Measurements from ENCODE around the gene SRP68. TPM values are rescaled to one million over a fixed set of nuclear protein-coding genes. Genes with fewer than 3 reads are reported as not detected.
A peak's percentile ranks its signal among the peaks of the same experiment; 100 is the strongest.

The SRP68 gene
- total and polyA plus RNA-seq, 2 of the 4 experiments (the other 2 are of a cell fraction) = 47.1 to 82.6 TPM

- peak overlapping the region; percentile 69; the same call in 1 of the 2 replicates for H2BK120ac ChIP-seq (ENCODE audit: low read depth, low read length)
- peak overlapping the region; percentile 99 for H4K5ac ChIP-seq (ENCODE audit: low read depth, low read length)
- BruUV-seq (replicated peaks) = no TSS peak
- intact Hi-C loops (cut with micrococcal nuclease) = no loop called here
- dilution Hi-C loops (cut with HindIII; ENCODE audit: low sequenced_read_pairs, unreplicated experiment) = no loop called here
- POLR2A ChIA-PET (ENCODE audit: unreplicated experiment) = interaction anchor here (0.6 kb wide), 1 partner anchor 9 kb away, joined by 4 read pairs; no protein-coding TSS in a partner anchor
- no peaks in the 10 kb centered on the region for H3K9me3 ChIP-seq (ENCODE audit: control insufficient read depth, insufficient read depth, low read length)
- in situ Hi-C loops (cut with MboI; ENCODE audit: low sequenced_read_pairs) = no loop called here
- H2AFZ ChIP-seq (replicated peaks; ENCODE audit: low read length, poor library complexity) = peak overlapping the region; percentile 98
- peaks cover 16 to 34% of the 10 kb centered on the region in 2 experiments for H3K79me1 ChIP-seq (ENCODE audit: low read depth in 1 of 2, low read length in 2 of 2)
- peak overlapping the region; percentile 89 for H3K18ac ChIP-seq (ENCODE audit: low read depth, low read length)
- ATAC-seq (ENCODE audit: low read depth) (no peak), DNase-seq (no peak)
- H3K4ac ChIP-seq (ENCODE audit: low read depth, low read length) = peak overlapping the region; percentile 98
- H3K14ac ChIP-seq (replicated peaks; ENCODE audit: low read depth, low read length) = peak overlapping the region; percentile 100
- H3K9me1 ChIP-seq (ENCODE audit: insufficient read depth, low read length) = peaks cover 10% of the 10 kb centered on the region
- H3K27ac ChIP-seq (ENCODE audit: insufficient read depth, low read length) = peak overlapping the region; percentile 84
- CTCF ChIA-PET = interaction anchor here (0.6 to 1.0 kb wide), 2 partner anchors 17 to 175 kb away, joined by 3 read pairs; no protein-coding TSS in a partner anchor
- no peaks in the 10 kb centered on the region for H3K27me3 ChIP-seq (ENCODE audit: control insufficient read depth, insufficient read depth, low read length)
- H3K56ac ChIP-seq (ENCODE audit: extremely low read depth, insufficient read depth, low read length) = no peak overlapping the region
- H3K36me3 ChIP-seq (ENCODE audit: control insufficient read depth, insufficient read depth, low read length) = peaks cover 11% of the 10 kb centered on the region
- peak overlapping the region; percentile 97 for H4K91ac ChIP-seq (ENCODE audit: insufficient read depth, low read depth, low read length)
- H2AK5ac ChIP-seq (ENCODE audit: low read depth, low read length) = peak overlapping the region; percentile 90
- H3K4me3 ChIP-seq (ENCODE audit: insufficient read depth, low read depth, low read length) = peak overlapping the region; percentile 78; the same call in 1 of the 2 replicates
- H4K20me1 ChIP-seq (ENCODE audit: insufficient read depth, low read length) = peaks cover 5% of the 10 kb centered on the region; the same call in 1 of the 2 replicates
- peak overlapping the region; percentile 86 for H2BK5ac ChIP-seq (ENCODE audit: low read depth, low read length, poor library complexity, severe bottlenecking)
- H3K4me1 ChIP-seq (ENCODE audit: control insufficient read depth, insufficient read depth, low read length) = peaks cover 8% of the 10 kb centered on the region; the same call in 1 of the 2 replicates
- 0 out of 2 replicates have a peak overlapping the region, but pooled peaks have one; percentile 17 for H2BK20ac ChIP-seq (ENCODE audit: low read depth, low read length)
- peak overlapping the region; percentile 95 for H3K4me2 ChIP-seq (ENCODE audit: low read depth, low read length)
- peak overlapping the region; percentile 96 for H2AK9ac ChIP-seq (replicated peaks; ENCODE audit: low read depth, low read length, poor library complexity)
- H4K8ac ChIP-seq (ENCODE audit: low read depth in 2 of 2, low read length in 2 of 2) = peak overlapping the region; percentile 98 to 100
- TF ChIP-seq BHLHE40 (IDR thresholded peaks at IDR 0.05; ENCODE audit: low read depth, low read length) = no peak
- no peak for TF ChIP-seq POLR2A (IDR thresholded peaks at IDR 0.05; ENCODE audit: low read depth, low read length)
- no peak for TF ChIP-seq CHD1 (IDR thresholded peaks at IDR 0.05; ENCODE audit: low read depth, low read length)
- no peak for TF ChIP-seq CEBPB (IDR thresholded peaks at IDR 0.05; ENCODE audit: low read depth, low read length)
- TF ChIP-seq MAFK (IDR thresholded peaks at IDR 0.05; ENCODE audit: low read depth, low read length) = no peak
- no peak for TF ChIP-seq USF2 (IDR thresholded peaks at IDR 0.05; ENCODE audit: low read depth, low read length)
- TF ChIP-seq RFX5 (IDR thresholded peaks at IDR 0.05; ENCODE audit: low read depth, low read length) = no peak
- TF ChIP-seq RCOR1 (IDR thresholded peaks at IDR 0.05; ENCODE audit: insufficient replicate concordance, low read length) = no peak
- TF ChIP-seq CTCF (conservative IDR thresholded peaks at IDR 0.05; ENCODE audit: low read depth, low read length) = no peak
- 96% methylated on average over 5 of the region's 29 CpGs; no CpG with 5 or more reads in 1 of the 2 experiments for WGBS, 2 experiments (ENCODE audit: extremely low coverage in 2 of 2, insufficient read length in 1 of 2)
- H2BK15ac ChIP-seq (ENCODE audit: low read depth, low read length) = peak overlapping the region; percentile 43; the same call in 1 of the 3 replicates
- peak overlapping the region; percentile 100 for H3K23ac ChIP-seq (ENCODE audit: low read depth, low read length)
- no peak overlapping the region for H3K9ac ChIP-seq (ENCODE audit: low read depth, low read length)
Measured at GRCh38 chr17:76104140-76104895, 32.0 kb upstream of the SRP68 start.

Data from IMR-90 (cell line).